Natural killer cell (primary cell): Measurements from ENCODE around the gene SIK3. TPM values are rescaled to one million over a fixed set of nuclear protein-coding genes. Genes with fewer than 3 reads are reported as not detected.

Source experiments
- ATAC-seq, 3 donors: fragments of 150-1000 bp in 2 of 3; fragments of 200-7000 bp in 1 of 3; cut with Tn5 transposase; 1 replicate in 1 of 3; 2 replicates in 2 of 3; pipeline ENCODE4 v1.10.0; 2021; ENCODE audit warnings: mild to moderate bottlenecking in 2 of 3, moderate library complexity in 2 of 3
- DNase-seq, 2 donors: peaks; one replicate each; pipeline versions ENCODE4 v3.0.0 to v3.0.0-alpha.2; 2013 to 2021; ENCODE audit warnings: mixed read lengths in 1 of 2
- H3K27ac ChIP-seq: one replicate; pipeline ENCODE4 v1.5.1; 2013; ENCODE audit warnings: mild to moderate bottlenecking, low read length
- H3K27me3 ChIP-seq: one replicate; pipeline ENCODE4 v1.6.1; 2013; ENCODE audit warnings: low read length; ENCODE audit not compliant: control insufficient read depth, insufficient read depth
- H3K36me3 ChIP-seq: one replicate; pipeline ENCODE4 v1.6.1; 2013; ENCODE audit warnings: low read length; ENCODE audit not compliant: control insufficient read depth, insufficient read depth
- H3K4me1 ChIP-seq: one replicate; pipeline ENCODE4 v1.6.1; 2013; ENCODE audit warnings: low read length; ENCODE audit not compliant: control insufficient read depth, insufficient read depth
- H3K4me3 ChIP-seq: one replicate; pipeline ENCODE4 v1.5.1; 2013; ENCODE audit warnings: low read length
- H3K9me3 ChIP-seq: one replicate; pipeline ENCODE4 v1.6.1; 2013; ENCODE audit warnings: low read length; ENCODE audit not compliant: control insufficient read depth, insufficient read depth
- H3K27ac Mint-ChIP-seq, 2 donors: one replicate each; pipeline ENCODE4 v1.8.0; 2022; ENCODE audit warnings: mild to moderate bottlenecking in 2 of 2, mixed read lengths in 2 of 2, moderate library complexity in 1 of 2
- H3K27me3 Mint-ChIP-seq, 2 donors: one replicate each; pipeline ENCODE4 v1.8.0; 2022; ENCODE audit warnings: low read depth in 2 of 2, mixed read lengths in 2 of 2
- H3K36me3 Mint-ChIP-seq: one replicate; pipeline ENCODE4 v1.8.0; 2022; ENCODE audit warnings: mixed read lengths
- H3K4me1 Mint-ChIP-seq, 2 donors: one replicate each; pipeline ENCODE4 v1.8.0; 2022; ENCODE audit warnings: mixed read lengths in 2 of 2
- H3K4me3 Mint-ChIP-seq: one replicate; pipeline ENCODE4 v1.8.0; 2022; ENCODE audit warnings: mild to moderate bottlenecking, moderate library complexity, mixed read lengths
- H3K9me3 Mint-ChIP-seq, 2 donors: one replicate each; pipeline ENCODE4 v1.8.0; 2022; ENCODE audit warnings: mixed read lengths in 2 of 2
- CTCF ChIP-seq: fragments of 200-600 bp; IDR thresholded peaks from one replicate; pipeline ENCODE4 v1.8.0; 2022; ENCODE audit warnings: antibody characterized with exemption
- WGBS: methylation state at CpG from one replicate; pipeline ENCODE4 v1.1.7; 2013; ENCODE audit warnings: missing lambda C conversion rate; ENCODE audit not compliant: insufficient coverage; 5-methylcytosine and 5-hydroxymethylcytosine counted together
- intact Hi-C: fragments of 100-400 bp; cut with micrococcal nuclease; formaldehyde crosslinking; loops from one replicate; pipeline ENCODE4 v1.14.2; 2022
- total RNA-seq, 4 donors: library from RNA; stranded (reverse); fragments of 120-200 nt in 1 of 4; gene quantifications; one replicate each; pipeline versions ENCODE4 v1.2.3 to v1.2.4, GENCODE V29; 2013 to 2022

Gene SIK3
- total RNA-seq, 3 donors from 2014 or later (not counting 1 experiment from before 2014, with no cell fraction given): 71.6 to 120 (median 119) TPM

- no peaks in the 10 kb centered on the region for H3K36me3 ChIP-seq
- Mint-ChIP-seq H3K27me3 (no peaks in the 10 kb centered on the region), H3K4me1 (peaks cover 56 to 60% of the 10 kb centered on the region in 2 donors), H3K36me3 (peaks cover 8% of the 10 kb centered on the region), H3K9me3 (no peaks in the 10 kb centered on the region), H3K27ac (no peak overlapping the region), H3K4me3 (no peak overlapping the region)
- H3K4me1 ChIP-seq: peaks cover 11% of the 10 kb centered on the region
- ATAC-seq (no peak), DNase-seq (no peak)
- intact Hi-C loops: loop anchor here (10.0 kb wide), 1 partner anchor 45 kb away; no protein-coding TSS in a partner anchor
- H3K4me3 ChIP-seq: no peak overlapping the region
- no peak for TF ChIP-seq CTCF
- H3K27me3 ChIP-seq: no peaks in the 10 kb centered on the region
- WGBS: 88% methylated on average over 7 of the region's 7 CpGs
- no peaks in the 10 kb centered on the region for H3K9me3 ChIP-seq
- no peak overlapping the region for H3K27ac ChIP-seq
These were observed 8.5 kb downstream of the SIK3 start for GRCh38 chr11:117089685-117090084.

GRCh38 chr11:117087446-117087845, 10.8 kb downstream of the SIK3 start:
- peaks cover 6% of the 10 kb centered on the region for H3K36me3 Mint-ChIP-seq
- Histone ChIP-seq H3K27ac (no peak overlapping the region), H3K9me3 (no peaks in the 10 kb centered on the region), H3K27me3 (no peaks in the 10 kb centered on the region), H3K4me3 (no peak overlapping the region), H3K4me1 (peaks cover 5% of the 10 kb centered on the region), H3K36me3 (no peaks in the 10 kb centered on the region)
- no peak for TF ChIP-seq CTCF
- peaks cover 57 to 59% of the 10 kb centered on the region in 2 donors for H3K4me1 Mint-ChIP-seq
- intact Hi-C loops: no loop called here
- H3K9me3 Mint-ChIP-seq: no peaks in the 10 kb centered on the region
- no peak overlapping the region for H3K27ac Mint-ChIP-seq
- WGBS: 89% methylated on average over 2 of the region's 3 CpGs
- no peaks in the 10 kb centered on the region for H3K27me3 Mint-ChIP-seq
- no peak overlapping the region for H3K4me3 Mint-ChIP-seq
- DNase-seq: peak in 1 of 2 donors; percentile 38
- ATAC-seq: peak in 1 of 3 donors; percentile 35

- H3K4me1 Mint-ChIP-seq: peaks cover 48% of the 10 kb centered on the region in 2 donors
- no peaks in the 10 kb centered on the region for H3K27me3 ChIP-seq
- no peaks in the 10 kb centered on the region for H3K36me3 ChIP-seq
- peak overlapping the region in 1 of 2 donors; percentile 22 for H3K27ac Mint-ChIP-seq
- 96% methylated on average over 2 of the region's 4 CpGs for WGBS
- intact Hi-C loops: no loop called here
- no peak overlapping the region for H3K27ac ChIP-seq
- TF ChIP-seq CTCF: no peak
- H3K9me3 ChIP-seq: no peaks in the 10 kb centered on the region
- H3K36me3 Mint-ChIP-seq: no peaks in the 10 kb centered on the region
- H3K27me3 Mint-ChIP-seq: no peaks in the 10 kb centered on the region
- H3K9me3 Mint-ChIP-seq: no peaks in the 10 kb centered on the region
- ATAC-seq (no peak), DNase-seq (no peak)
- H3K4me3 Mint-ChIP-seq: no peak overlapping the region
- H3K4me3 ChIP-seq: no peak overlapping the region
- H3K4me1 ChIP-seq: peaks cover 8% of the 10 kb centered on the region
These were observed 13.2 kb downstream of the SIK3 start for GRCh38 chr11:117084992-117085391.
